ENCODE results near the gene NOP14. TPM values are rescaled to one million over a fixed set of nuclear protein-coding genes. Genes with fewer than 3 reads are reported as not detected.
"Not testable (repeated sequence)": the region's sequence is repeated elsewhere in the genome, so short reads cannot be mapped to it uniquely, and the experiment has no call there.

Gene NOP14
- total RNA-seq, 1 donor from 2014 or later: 21.4 TPM

DNA sequence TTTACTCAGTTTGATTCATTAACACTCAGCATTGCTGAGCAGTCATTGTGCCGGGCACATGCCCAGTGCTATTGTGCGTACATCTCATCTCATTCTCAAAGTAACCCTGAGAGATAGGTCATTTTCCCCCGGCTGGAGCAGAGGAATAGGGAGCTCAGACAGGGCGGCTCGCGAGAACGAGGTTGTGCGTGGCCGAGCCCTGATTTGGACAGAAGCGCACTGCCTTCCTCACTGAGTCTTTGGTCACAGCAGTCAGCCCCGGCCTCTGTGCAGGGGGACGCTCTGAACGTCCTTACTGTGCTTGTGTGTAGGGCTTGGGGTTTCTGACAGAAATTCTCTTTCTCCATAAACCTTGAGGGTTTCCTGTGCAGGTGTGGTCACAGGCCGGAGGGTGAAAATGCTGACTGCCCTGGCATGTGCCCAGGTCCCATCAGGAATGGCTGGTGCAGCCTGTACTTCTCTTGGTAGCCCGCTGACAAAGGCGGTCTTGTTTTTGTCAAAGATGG lies 39.5 kb downstream of the NOP14 start:
- no peak overlapping the region for H3K4me3 ChIP-seq
- H3K36me3 ChIP-seq: peaks cover 68% of the 10 kb centered on the region
- peak overlapping the region; percentile 3 for H3K27ac ChIP-seq
- intact Hi-C loops (cut with DNase I): loop anchor here (10.0 kb wide), 1 partner anchor 159 kb away; no protein-coding TSS in a partner anchor
- no peaks in the 10 kb centered on the region for H3K9me3 ChIP-seq
- peaks cover 18% of the 10 kb centered on the region for H3K4me1 ChIP-seq
- DNase-seq (peak; percentile 54), ATAC-seq (peak; percentile 3)
- TF ChIP-seq, protein P1, sequence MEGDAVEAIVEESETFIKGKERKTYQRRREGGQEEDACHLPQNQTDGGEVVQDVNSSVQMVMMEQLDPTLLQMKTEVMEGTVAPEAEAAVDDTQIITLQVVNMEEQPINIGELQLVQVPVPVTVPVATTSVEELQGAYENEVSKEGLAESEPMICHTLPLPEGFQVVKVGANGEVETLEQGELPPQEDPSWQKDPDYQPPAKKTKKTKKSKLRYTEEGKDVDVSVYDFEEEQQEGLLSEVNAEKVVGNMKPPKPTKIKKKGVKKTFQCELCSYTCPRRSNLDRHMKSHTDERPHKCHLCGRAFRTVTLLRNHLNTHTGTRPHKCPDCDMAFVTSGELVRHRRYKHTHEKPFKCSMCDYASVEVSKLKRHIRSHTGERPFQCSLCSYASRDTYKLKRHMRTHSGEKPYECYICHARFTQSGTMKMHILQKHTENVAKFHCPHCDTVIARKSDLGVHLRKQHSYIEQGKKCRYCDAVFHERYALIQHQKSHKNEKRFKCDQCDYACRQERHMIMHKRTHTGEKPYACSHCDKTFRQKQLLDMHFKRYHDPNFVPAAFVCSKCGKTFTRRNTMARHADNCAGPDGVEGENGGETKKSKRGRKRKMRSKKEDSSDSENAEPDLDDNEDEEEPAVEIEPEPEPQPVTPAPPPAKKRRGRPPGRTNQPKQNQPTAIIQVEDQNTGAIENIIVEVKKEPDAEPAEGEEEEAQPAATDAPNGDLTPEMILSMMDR (IDR thresholded peaks at IDR 0.05): no peak
- no peaks in the 10 kb centered on the region for H3K27me3 ChIP-seq

DNA sequence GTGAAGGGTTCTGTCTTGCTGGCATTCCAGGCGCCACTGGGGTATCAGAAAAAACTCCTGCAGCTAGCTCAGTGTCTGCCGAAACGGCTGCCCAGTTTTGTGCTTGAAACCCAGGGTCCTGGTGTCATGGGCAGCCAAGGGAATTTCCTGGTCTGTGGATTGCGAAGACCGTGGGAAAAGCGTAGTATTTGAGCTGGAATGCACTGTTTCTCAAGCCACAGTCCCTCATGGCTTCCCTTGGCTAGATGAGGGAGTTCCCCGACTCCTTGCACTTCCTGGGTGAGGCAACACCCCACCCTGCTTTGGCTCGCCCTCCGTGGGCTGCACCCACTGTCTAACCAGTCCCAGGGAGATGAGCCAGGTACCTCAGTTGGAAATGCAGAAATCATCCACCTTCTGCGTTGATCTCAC lies 40.1 kb downstream of the NOP14 start:
- no peak overlapping the region for H3K27ac ChIP-seq
- H3K36me3 ChIP-seq: peaks cover 62% of the 10 kb centered on the region
- ATAC-seq (peak; percentile 26), DNase-seq (peak; percentile 66)
- peaks cover 18% of the 10 kb centered on the region for H3K4me1 ChIP-seq
- no peaks in the 10 kb centered on the region for H3K27me3 ChIP-seq
- H3K4me3 ChIP-seq: no peak overlapping the region
- intact Hi-C loops (cut with DNase I): loop anchor here (10.0 kb wide), 1 partner anchor 158 kb away; no protein-coding TSS in a partner anchor
- H3K9me3 ChIP-seq: no peaks in the 10 kb centered on the region
- TF ChIP-seq, protein P1 (IDR thresholded peaks at IDR 0.05): no peak

DNA sequence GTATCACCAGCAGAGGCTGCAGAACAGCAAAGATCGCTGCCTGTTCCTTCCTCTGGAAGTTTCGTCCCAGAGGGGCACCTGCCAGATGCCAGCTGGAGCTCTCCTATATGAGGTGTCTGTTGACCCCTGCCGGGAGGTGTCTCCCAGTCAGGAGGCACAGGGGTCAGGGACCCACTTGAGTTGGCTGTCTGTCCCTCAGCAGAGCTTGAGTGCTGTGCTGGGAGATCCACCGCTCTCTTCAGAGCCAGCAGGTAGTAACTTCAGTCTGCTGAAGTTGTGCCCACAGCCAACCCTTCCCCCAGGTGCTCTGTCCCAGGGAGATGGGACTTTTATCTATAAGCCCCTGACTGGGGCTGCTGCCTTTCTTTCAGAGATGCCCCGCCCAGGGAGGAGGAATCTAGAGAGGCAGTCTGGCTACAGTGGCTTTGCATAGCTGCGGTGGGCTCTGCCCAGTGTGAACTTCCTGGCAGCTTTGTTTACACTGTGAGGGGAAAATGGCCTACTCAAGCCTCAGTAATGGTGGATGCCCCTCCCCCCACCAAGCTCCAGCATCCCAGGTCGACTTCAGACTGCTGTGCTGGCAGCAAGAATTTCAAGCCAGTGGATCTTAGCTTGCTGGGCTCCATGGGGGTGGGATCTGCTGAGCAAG lies 40.6 kb downstream of the NOP14 start:
- H3K4me3 ChIP-seq, H3K9me3 ChIP-seq, ATAC-seq, H3K27me3 ChIP-seq: not testable (repeated sequence)
- peak; percentile 59 for DNase-seq
- peaks cover 18% of the 10 kb centered on the region for H3K4me1 ChIP-seq
- peak overlapping the region; percentile 17 for H3K27ac ChIP-seq
- intact Hi-C loops (cut with DNase I): loop anchor here (10.0 kb wide), 1 partner anchor 158 kb away; no protein-coding TSS in a partner anchor
- H3K36me3 ChIP-seq: peaks cover 56% of the 10 kb centered on the region

DNA sequence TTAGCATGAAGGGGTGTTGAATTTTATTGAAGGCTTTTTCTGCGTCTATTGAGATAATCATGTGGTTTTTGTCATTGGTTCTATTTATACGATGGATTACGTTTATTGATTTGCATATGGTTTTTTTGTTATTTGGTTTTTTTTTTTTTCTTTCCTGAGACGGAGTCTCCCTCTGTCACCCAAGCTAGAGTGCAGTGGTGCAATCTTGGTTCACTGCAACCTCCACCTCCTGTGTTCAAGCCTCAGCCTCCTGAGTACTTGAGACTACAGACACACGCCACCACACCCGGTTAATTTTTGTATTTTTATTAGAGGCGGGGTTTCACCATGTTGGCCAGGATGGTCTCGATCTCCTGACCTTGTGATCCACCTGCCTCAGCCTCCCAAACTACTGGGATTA lies 44.5 kb downstream of the NOP14 start:
- DNase-seq; H3K27me3 ChIP-seq; H3K9me3 ChIP-seq; intact Hi-C loops (cut with DNase I); ATAC-seq; H3K27ac ChIP-seq; H3K4me3 ChIP-seq: not testable (repeated sequence)
- Histone ChIP-seq H3K4me1 (peaks cover 18% of the 10 kb centered on the region), H3K36me3 (peaks cover 55% of the 10 kb centered on the region)

DNA sequence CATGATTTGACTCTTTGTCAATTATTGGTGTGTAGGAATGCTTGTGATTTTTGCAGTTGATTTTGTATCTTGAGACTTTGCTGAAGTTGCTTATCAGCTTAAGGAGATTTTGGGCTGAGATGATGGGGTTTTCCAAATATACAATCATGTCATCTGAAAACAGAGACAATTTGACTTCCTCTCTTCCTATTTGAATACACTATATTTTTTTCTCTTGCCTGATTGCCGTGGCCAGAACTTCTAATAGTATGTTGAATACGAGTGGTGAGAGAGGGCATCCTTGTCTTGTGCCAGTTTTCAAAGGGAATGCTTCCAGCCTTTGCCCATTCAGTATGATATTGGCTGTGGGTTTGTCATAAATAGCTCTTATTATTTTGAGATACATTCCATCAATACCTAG lies 44.9 kb downstream of the NOP14 start:
- H3K9me3 ChIP-seq; H3K27ac ChIP-seq; H3K4me3 ChIP-seq; intact Hi-C loops (cut with DNase I); H3K27me3 ChIP-seq; DNase-seq; ATAC-seq: not testable (repeated sequence)
- peaks cover 18% of the 10 kb centered on the region for H3K4me1 ChIP-seq
- H3K36me3 ChIP-seq: peaks cover 55% of the 10 kb centered on the region

DNA sequence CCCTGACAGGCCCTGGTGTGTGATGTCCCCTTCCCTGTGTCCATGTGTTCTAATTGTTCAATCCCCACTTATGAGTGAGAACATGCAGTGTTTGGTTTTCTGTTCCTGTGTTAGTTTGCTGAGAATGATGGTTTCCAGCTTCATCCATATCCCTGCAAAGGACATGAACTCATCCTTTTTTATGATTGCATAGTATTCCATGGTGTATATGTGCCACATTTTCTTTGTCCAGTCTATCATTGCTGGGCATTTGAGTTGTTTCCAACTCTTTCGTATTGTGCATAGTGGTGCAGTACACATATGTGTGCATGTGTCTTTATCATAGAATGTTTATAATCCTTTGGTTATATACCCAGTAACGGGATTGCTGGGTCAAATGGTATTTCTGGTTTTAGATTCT lies 46.5 kb downstream of the NOP14 start:
- H3K27me3 ChIP-seq; H3K27ac ChIP-seq; intact Hi-C loops (cut with DNase I); ATAC-seq; H3K4me3 ChIP-seq; DNase-seq; H3K4me1 ChIP-seq; H3K9me3 ChIP-seq: not testable (repeated sequence)
- peaks cover 56% of the 10 kb centered on the region for H3K36me3 ChIP-seq

DNA sequence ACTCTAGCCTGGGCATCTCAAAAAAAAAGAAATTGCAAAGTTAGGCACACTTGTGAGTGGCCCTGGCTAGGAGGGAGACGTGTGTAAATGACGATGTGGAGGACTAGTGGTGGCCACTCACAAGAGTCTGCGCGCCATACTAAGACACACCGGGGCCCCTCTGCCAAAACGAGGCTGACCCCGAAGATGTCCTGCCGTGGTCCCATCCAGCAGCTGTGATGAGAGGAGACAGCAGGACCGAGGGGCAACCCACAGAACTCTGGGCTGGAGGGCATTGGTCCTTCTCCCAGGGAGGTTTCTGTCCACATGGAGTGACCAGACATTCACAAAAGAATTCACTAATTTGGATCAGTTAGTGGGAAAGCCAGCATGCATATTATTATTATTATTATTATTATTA lies 47.4 kb downstream of the NOP14 start:
- Histone ChIP-seq H3K9me3 (no peaks in the 10 kb centered on the region), H3K4me1 (no peaks in the 10 kb centered on the region), H3K27me3 (no peaks in the 10 kb centered on the region), H3K36me3 (peaks cover 65% of the 10 kb centered on the region), H3K27ac (no peak overlapping the region), H3K4me3 (no peak overlapping the region)
- TF ChIP-seq, protein P1 (IDR thresholded peaks at IDR 0.05): no peak
- intact Hi-C loops (cut with DNase I): no loop called here
- DNase-seq (peak; percentile 61), ATAC-seq (no peak)
